SK-N-SH (cell line): ENCODE results near the gene FAM53A. TPM values are rescaled to one million over a fixed set of nuclear protein-coding genes. Genes with fewer than 3 reads are reported as not detected.

ENCODE experiments used
- CTCF ChIA-PET: fragments of 300-600, 350-600 bp; formaldehyde crosslinking; extraction: SDS; loops from one replicate; lab custom pipeline; 2021; lab: Yijun Ruan, JAX
- POLR2A ChIA-PET: fragments of 350-600 bp; sonication (Branson Sonifier 250); formaldehyde crosslinking; extraction: SDS; loops from one replicate; lab custom pipeline; 2020; ENCODE audit warnings: antibody characterized with exemption, inconsistent platforms; lab: Yijun Ruan, JAX
- DNase-seq: peaks from one replicate; pipeline ENCODE4 v3.0.0; 2012
- H2AFZ ChIP-seq: fragments of 200-600 bp; sonication (generic); 2 replicates; pipeline ENCODE4 v1.8.1; 2016; ENCODE audit warnings: antibody characterized with exemption, mild to moderate bottlenecking, low read depth
- H3F3A ChIP-seq: fragments of 200-600 bp; sonication (generic); replicated peaks from 2 replicates; pipeline ENCODE3; 2016; ENCODE audit warnings: antibody characterized with exemption, mild to moderate bottlenecking; ENCODE audit not compliant: insufficient read depth
- H3K27ac ChIP-seq, 2 experiments: fragments of 200-500 bp in 1 of 2; fragments of 200-600 bp in 1 of 2; sonication (Bioruptor generic) in 1 of 2; sonication (generic), shearing (Covaris generic) in 1 of 2; 2 replicates each; pipeline versions ENCODE4 v1.5.1 to v1.6.1; 2014 to 2016; ENCODE audit warnings: low read depth in 2 of 2, inconsistent platforms in 1 of 2, low read length in 1 of 2, mild to moderate bottlenecking in 1 of 2, mixed read lengths in 1 of 2
- H3K27me3 ChIP-seq: fragments of 200-600 bp; sonication (generic), shearing (Covaris generic); 2 replicates; pipeline ENCODE4 v1.6.1; 2016; ENCODE audit warnings: mixed run types; ENCODE audit not compliant: insufficient read depth
- H3K36me3 ChIP-seq, 2 experiments: fragments of 200-500 bp in 1 of 2; fragments of 200-600 bp in 1 of 2; sonication (Bioruptor generic) in 1 of 2; sonication (generic) in 1 of 2; replicated peaks in 1 of 2; 2 replicates each; pipeline versions ENCODE3 to v1.5.1; 2014 to 2016; ENCODE audit warnings: low read length in 1 of 2, mild to moderate bottlenecking in 1 of 2; ENCODE audit not compliant: insufficient read depth in 2 of 2, control insufficient read depth in 1 of 2
- H3K4me1 ChIP-seq, 2 experiments: fragments of 200-500 bp in 1 of 2; fragments of 200-600 bp in 1 of 2; sonication (Bioruptor generic) in 1 of 2; sonication (generic), shearing (Covaris generic) in 1 of 2; 2 replicates each; pipeline versions ENCODE4 v1.5.1 to v1.6.1; 2014 to 2016; ENCODE audit warnings: low read depth in 1 of 2, low read length in 1 of 2, mixed run types in 1 of 2; ENCODE audit not compliant: insufficient read depth in 2 of 2, control insufficient read depth in 1 of 2
- H3K4me2 ChIP-seq: fragments of 200-600 bp; sonication (generic), shearing (Covaris generic); 2 replicates; pipeline ENCODE4 v1.6.1; 2017; ENCODE audit warnings: mixed run types
- H3K4me3 ChIP-seq, 2 experiments: fragments of 200-500 bp in 1 of 2; fragments of 200-600 bp in 1 of 2; sonication (Bioruptor generic) in 1 of 2; sonication (generic), shearing (Covaris generic) in 1 of 2; 2 replicates each; pipeline versions ENCODE4 v1.5.1 to v1.8.1; 2014 to 2016; ENCODE audit warnings: low read depth in 2 of 2, inconsistent platforms in 1 of 2, low read length in 1 of 2, mild to moderate bottlenecking in 1 of 2, mixed read lengths in 1 of 2, moderate library complexity in 1 of 2
- H3K79me2 ChIP-seq: fragments of 200-600 bp; sonication (generic); 2 replicates; pipeline ENCODE4 v1.8.1; 2017; ENCODE audit warnings: mild to moderate bottlenecking; ENCODE audit not compliant: insufficient read depth
- H3K9ac ChIP-seq: fragments of 200-600 bp; sonication (generic); 2 replicates; pipeline ENCODE4 v1.6.1; 2017; ENCODE audit warnings: mixed run types
- H3K9me2 ChIP-seq: fragments of 200-600 bp; sonication (generic); 2 replicates; pipeline ENCODE4 v1.6.1; 2017; ENCODE audit warnings: mixed run types
- H3K9me3 ChIP-seq: fragments of 200-600 bp; sonication (generic); 2 replicates; pipeline ENCODE4 v1.6.1; 2017; ENCODE audit warnings: mixed run types, mild to moderate bottlenecking, moderate library complexity
- H4K20me1 ChIP-seq: fragments of 200-600 bp; sonication (generic); 2 replicates; pipeline ENCODE4 v1.6.1; 2017; ENCODE audit warnings: mild to moderate bottlenecking, mixed run types; ENCODE audit not compliant: insufficient read depth
- EP300 ChIP-seq, 2 experiments: IDR thresholded peaks; 2 replicates each; pipeline versions ENCODE4 v1.4.0 to v1.6.1; 2012; ENCODE audit warnings: borderline replicate concordance in 1 of 2, low read depth in 1 of 2, low read length in 1 of 2
- EZH2phosphoT487 ChIP-seq: fragments of 200-600 bp; sonication (generic); IDR thresholded peaks from 2 replicates; pipeline ENCODE4 v1.6.1; 2017; ENCODE audit warnings: low read depth, mixed run types, mild to moderate bottlenecking, antibody characterized with exemption, moderate library complexity, borderline replicate concordance
- GATA2 ChIP-seq: sonication (generic); formaldehyde crosslinking; IDR thresholded peaks from 2 replicates; pipeline ENCODE4 v1.5.0; 2020; ENCODE audit warnings: mild to moderate bottlenecking, missing genetic modification reagents
- NFIC ChIP-seq: IDR thresholded peaks from 2 replicates; pipeline ENCODE4 v1.4.0; 2012; ENCODE audit warnings: borderline replicate concordance
- NRF1 ChIP-seq: IDR thresholded peaks from 2 replicates; pipeline ENCODE4 v1.6.1; 2012; ENCODE audit warnings: low read depth, mild to moderate bottlenecking, low read length
- POLR2AphosphoS5 ChIP-seq: IDR thresholded peaks from 2 replicates; pipeline ENCODE4 v1.6.1; 2012; ENCODE audit warnings: low read depth, low read length
- RCOR1 ChIP-seq: fragments of 150-350 bp; IDR thresholded peaks from 2 replicates; pipeline ENCODE4 v1.6.1; 2017; ENCODE audit warnings: antibody characterized with exemption, low read length
- RXRA ChIP-seq: IDR thresholded peaks from 2 replicates; pipeline ENCODE4 v1.4.0; 2012; ENCODE audit warnings: low read depth, mild to moderate bottlenecking, borderline replicate concordance
- SIN3A ChIP-seq: IDR thresholded peaks from 2 replicates; pipeline ENCODE4 v1.6.1; 2012; ENCODE audit warnings: low read depth, mild to moderate bottlenecking, low read length, moderate library complexity, borderline replicate concordance
- TCF12 ChIP-seq: IDR thresholded peaks from 2 replicates; pipeline ENCODE4 v1.4.0; 2012
- USF2 ChIP-seq: fragments of 150-350 bp; IDR thresholded peaks from 2 replicates; pipeline ENCODE4 v1.6.1; 2017; ENCODE audit warnings: antibody characterized with exemption, low read length, low read depth, borderline replicate concordance
- WGBS: methylation state at CpG from one replicate; pipeline ENCODE4 v1.1.6; 2017; ENCODE audit warnings: low lambda C conversion rate; 5-methylcytosine and 5-hydroxymethylcytosine counted together
- polyA plus RNA-seq, 3 experiments: library from polyadenylated mRNA; depleted of rRNA; stranded (reverse); fragments of >200 nt; gene quantifications; 2 replicates each; pipeline ENCODE4 v1.2.3, GENCODE V29; 2012
- TF ChIP-seq, protein P1 (sequence below): IDR thresholded peaks from 2 replicates; pipeline ENCODE4 v1.4.0; 2012; ENCODE audit warnings: low read depth, borderline replicate concordance
- TF ChIP-seq, protein P2 (sequence below): fragments of 150-350 bp; IDR thresholded peaks from 2 replicates; pipeline ENCODE4 v1.6.1; 2016; ENCODE audit warnings: mild to moderate bottlenecking, low read depth, low read length

Gene FAM53A
- polyA plus RNA-seq, 1 of the 3 experiments (the other 2 are of a cell fraction), result 7.6 TPM

GRCh38 chr4:1597021-1597931 lies 86.8 kb downstream of the FAM53A start:
- Histone ChIP-seq H3K4me2 (no peak overlapping the region), H3K9me2 (no peaks in the 10 kb centered on the region), H3K4me3 (no peak overlapping the region), H3F3A (no peaks in the 10 kb centered on the region), H3K9me3 (no peaks in the 10 kb centered on the region), H3K9ac (no peak overlapping the region), H4K20me1 (0 out of 2 replicates have a peak, but pooled peaks cover 5% of the 10 kb centered on the region), H3K36me3 (no peaks in the 10 kb centered on the region), H3K79me2 (no peaks in the 10 kb centered on the region), H3K27me3 (peaks cover 30% of the 10 kb centered on the region), H2AFZ (no peak overlapping the region), H3K27ac (no peak overlapping the region), H3K4me1 (peaks cover 0 to 7% of the 10 kb centered on the region in 2 experiments; a peak in 1 of 4 replicates)
- CTCF ChIA-PET, result interaction anchor here (0.7 to 1.5 kb wide), 2 partner anchors 32 to 241 kb away, joined by 3 to 8 read pairs; no protein-coding TSS in a partner anchor
- WGBS, result 70% methylated on average over 20 of the region's 26 CpGs
- DNase-seq, result no peak
- POLR2A ChIA-PET, result no interaction called here
- no peak for TF ChIP-seq TCF12
- TF ChIP-seq SIN3A, result no peak
- TF ChIP-seq EZH2phosphoT487, result no peak
- TF ChIP-seq RXRA, result no peak
- TF ChIP-seq EP300 (IDR thresholded peaks at IDR 0.05; ENCODE audit: borderline replicate concordance in 1 of 2, low read depth in 1 of 2, low read length in 1 of 2), result no peak
- no peak for TF ChIP-seq RCOR1
- TF ChIP-seq USF2, result no peak
- TF ChIP-seq NFIC, result no peak
- TF ChIP-seq NRF1, result no peak
- TF ChIP-seq POLR2AphosphoS5, result no peak
- TF ChIP-seq, protein P1, sequence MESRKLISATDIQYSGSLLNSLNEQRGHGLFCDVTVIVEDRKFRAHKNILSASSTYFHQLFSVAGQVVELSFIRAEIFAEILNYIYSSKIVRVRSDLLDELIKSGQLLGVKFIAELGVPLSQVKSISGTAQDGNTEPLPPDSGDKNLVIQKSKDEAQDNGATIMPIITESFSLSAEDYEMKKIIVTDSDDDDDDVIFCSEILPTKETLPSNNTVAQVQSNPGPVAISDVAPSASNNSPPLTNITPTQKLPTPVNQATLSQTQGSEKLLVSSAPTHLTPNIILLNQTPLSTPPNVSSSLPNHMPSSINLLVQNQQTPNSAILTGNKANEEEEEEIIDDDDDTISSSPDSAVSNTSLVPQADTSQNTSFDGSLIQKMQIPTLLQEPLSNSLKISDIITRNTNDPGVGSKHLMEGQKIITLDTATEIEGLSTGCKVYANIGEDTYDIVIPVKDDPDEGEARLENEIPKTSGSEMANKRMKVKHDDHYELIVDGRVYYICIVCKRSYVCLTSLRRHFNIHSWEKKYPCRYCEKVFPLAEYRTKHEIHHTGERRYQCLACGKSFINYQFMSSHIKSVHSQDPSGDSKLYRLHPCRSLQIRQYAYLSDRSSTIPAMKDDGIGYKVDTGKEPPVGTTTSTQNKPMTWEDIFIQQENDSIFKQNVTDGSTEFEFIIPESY, result no peak
- TF ChIP-seq, protein P2, sequence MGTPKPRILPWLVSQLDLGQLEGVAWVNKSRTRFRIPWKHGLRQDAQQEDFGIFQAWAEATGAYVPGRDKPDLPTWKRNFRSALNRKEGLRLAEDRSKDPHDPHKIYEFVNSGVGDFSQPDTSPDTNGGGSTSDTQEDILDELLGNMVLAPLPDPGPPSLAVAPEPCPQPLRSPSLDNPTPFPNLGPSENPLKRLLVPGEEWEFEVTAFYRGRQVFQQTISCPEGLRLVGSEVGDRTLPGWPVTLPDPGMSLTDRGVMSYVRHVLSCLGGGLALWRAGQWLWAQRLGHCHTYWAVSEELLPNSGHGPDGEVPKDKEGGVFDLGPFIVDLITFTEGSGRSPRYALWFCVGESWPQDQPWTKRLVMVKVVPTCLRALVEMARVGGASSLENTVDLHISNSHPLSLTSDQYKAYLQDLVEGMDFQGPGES, result no peak
- TF ChIP-seq GATA2 (CRISPR knock-in tag), result no peak
